ENCODE results near the gene RAB14.
A peak's percentile ranks its signal among the peaks of the same experiment; 100 is the strongest.

RAB14 gene

DNA sequence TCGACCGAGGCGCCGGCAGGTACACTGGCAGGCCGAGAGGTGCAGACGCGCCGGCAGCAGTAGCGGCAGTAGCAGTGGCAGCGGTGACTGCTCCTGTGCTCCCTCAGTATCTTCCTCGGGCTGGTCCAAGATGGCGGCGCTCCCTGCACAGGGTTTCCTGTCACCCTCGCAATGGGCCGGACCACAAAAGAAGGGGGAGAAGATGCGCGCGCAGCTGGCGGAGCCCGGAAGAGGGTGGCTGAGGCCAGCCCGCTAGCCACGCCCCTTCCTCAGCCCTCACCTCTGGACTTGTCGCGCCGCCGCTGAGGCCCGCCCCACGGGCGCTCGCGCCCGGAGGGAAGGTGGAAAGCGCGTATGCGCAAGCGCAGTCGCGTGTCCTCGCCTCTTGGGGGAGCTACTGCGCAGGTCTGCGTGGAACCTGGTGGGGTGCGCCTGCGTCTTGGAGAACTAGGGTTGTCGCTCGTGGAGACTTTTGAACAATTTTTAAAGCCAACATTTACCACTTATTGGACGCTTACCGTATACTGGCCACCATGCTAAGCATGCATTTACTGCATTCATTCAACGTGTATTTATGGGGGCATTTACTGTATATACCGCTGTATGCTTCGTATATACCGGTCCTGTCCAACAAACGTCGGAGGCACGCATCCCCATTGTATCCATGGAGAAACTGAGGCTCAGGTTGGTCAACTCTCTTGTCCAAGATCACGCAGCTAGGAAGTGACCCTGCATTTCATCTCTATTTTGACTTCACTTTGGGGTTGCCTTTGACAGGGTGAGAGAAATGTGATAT, at the start of gene RAB14 (continued):
- TF ChIP-seq GLIS1 (tag by site-specific recombination; IDR thresholded peaks at IDR 0.05) (peak; percentile 10; the same call in 1 of the 2 replicates), ZNF266 (tag by site-specific recombination; IDR thresholded peaks at IDR 0.05; ENCODE audit: low read depth) (no peak), OSR2 (tag by site-specific recombination; IDR thresholded peaks at IDR 0.05) (peak; percentile 97), ZNF571 (tag by site-specific recombination; IDR thresholded peaks at IDR 0.05) (no peak), PATZ1 (tag by site-specific recombination; IDR thresholded peaks at IDR 0.05) (peak; percentile 55), ZNF354C (tag by site-specific recombination; IDR thresholded peaks at IDR 0.05; ENCODE audit: borderline replicate concordance, low read depth) (no peak), ZNF792 (tag by site-specific recombination; IDR thresholded peaks at IDR 0.05) (peak; percentile 71; the same call in 1 of the 2 replicates), KLF16 (tag by site-specific recombination; IDR thresholded peaks at IDR 0.05) (peak; percentile 5; the same call in 1 of the 2 replicates), ZNF433 (tag by site-specific recombination; IDR thresholded peaks at IDR 0.05; ENCODE audit: low read depth) (no peak), ZFHX2 (tag by site-specific recombination; conservative IDR thresholded peaks at IDR 0.05) (no peak), ZNF423 (tag by site-specific recombination; IDR thresholded peaks at IDR 0.05) (no peak), RBAK (tag by site-specific recombination; IDR thresholded peaks at IDR 0.05) (no peak), ZNF146 (tag by site-specific recombination; IDR thresholded peaks at IDR 0.05) (no peak), KLF8 (tag by site-specific recombination; IDR thresholded peaks at IDR 0.05) (0 out of 2 replicates have a peak, but pooled peaks have one; percentile 61), ZBTB11 (tag by site-specific recombination; conservative IDR thresholded peaks at IDR 0.05; ENCODE audit: low read depth) (peak; percentile 97), HOXA7 (CRISPR knock-in tag; IDR thresholded peaks at IDR 0.05; ENCODE audit: borderline replicate concordance) (no peak), ZNF610 (tag by site-specific recombination; IDR thresholded peaks at IDR 0.05; ENCODE audit: borderline replicate concordance) (0 out of 2 replicates have a peak, but pooled peaks have one; percentile 25), ZNF133 (tag by site-specific recombination; IDR thresholded peaks at IDR 0.05) (no peak), SCRT2 (tag by site-specific recombination; IDR thresholded peaks at IDR 0.05) (no peak), HOXD13 (CRISPR knock-in tag; IDR thresholded peaks at IDR 0.05; ENCODE audit: borderline replicate concordance) (no peak), ZNF600 (tag by site-specific recombination; IDR thresholded peaks at IDR 0.05) (no peak), GLI4 (tag by site-specific recombination; IDR thresholded peaks at IDR 0.05) (no peak), TRIM28 (IDR thresholded peaks at IDR 0.05; ENCODE audit: borderline replicate concordance, low read length) (0 out of 2 replicates have a peak, but pooled peaks have one; percentile 39), MZF1 (tag by site-specific recombination; IDR thresholded peaks at IDR 0.05; ENCODE audit: borderline replicate concordance) (no peak), ZBTB20 (tag by site-specific recombination; IDR thresholded peaks at IDR 0.05) (no peak), ZEB2 (tag by site-specific recombination; IDR thresholded peaks at IDR 0.05) (peak; percentile 77), GLIS2 (tag by site-specific recombination; IDR thresholded peaks at IDR 0.05) (peak; percentile 76), ZNF623 (tag by site-specific recombination; IDR thresholded peaks at IDR 0.05) (no peak), ZNF311 (tag by site-specific recombination; IDR thresholded peaks at IDR 0.05; ENCODE audit: borderline replicate concordance) (no peak), ZNF426 (tag by site-specific recombination; IDR thresholded peaks at IDR 0.05) (no peak), ZFP3 (tag by site-specific recombination; IDR thresholded peaks at IDR 0.05; ENCODE audit: low read depth) (no peak), ZNF391 (tag by site-specific recombination; IDR thresholded peaks at IDR 0.05; ENCODE audit: borderline replicate concordance, low read depth) (no peak), ZSCAN16 (tag by site-specific recombination; IDR thresholded peaks at IDR 0.05) (no peak), ZNF16 (tag by site-specific recombination; IDR thresholded peaks at IDR 0.05; ENCODE audit: low read depth) (no peak), ZNF670 (tag by site-specific recombination; IDR thresholded peaks at IDR 0.05; ENCODE audit: low read depth) (no peak)
- TF ChIP-seq, protein P1, sequence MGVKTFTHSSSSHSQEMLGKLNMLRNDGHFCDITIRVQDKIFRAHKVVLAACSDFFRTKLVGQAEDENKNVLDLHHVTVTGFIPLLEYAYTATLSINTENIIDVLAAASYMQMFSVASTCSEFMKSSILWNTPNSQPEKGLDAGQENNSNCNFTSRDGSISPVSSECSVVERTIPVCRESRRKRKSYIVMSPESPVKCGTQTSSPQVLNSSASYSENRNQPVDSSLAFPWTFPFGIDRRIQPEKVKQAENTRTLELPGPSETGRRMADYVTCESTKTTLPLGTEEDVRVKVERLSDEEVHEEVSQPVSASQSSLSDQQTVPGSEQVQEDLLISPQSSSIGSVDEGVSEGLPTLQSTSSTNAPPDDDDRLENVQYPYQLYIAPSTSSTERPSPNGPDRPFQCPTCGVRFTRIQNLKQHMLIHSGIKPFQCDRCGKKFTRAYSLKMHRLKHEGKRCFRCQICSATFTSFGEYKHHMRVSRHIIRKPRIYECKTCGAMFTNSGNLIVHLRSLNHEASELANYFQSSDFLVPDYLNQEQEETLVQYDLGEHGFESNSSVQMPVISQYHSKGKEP (tag by site-specific recombination; IDR thresholded peaks at IDR 0.05): no peak

Data from HEK293 (cell line).